NT2/D1 (cell line): ENCODE measurements around the gene EMC1.

ENCODE experiments used
- DNase-seq: peaks from one replicate; pipeline ENCODE4 v3.0.0-alpha.2; 2011; ENCODE audit warnings: low read depth, low spot score
- H3K27me3 ChIP-seq: 2 replicates; pipeline ENCODE4 v1.6.0; 2011; ENCODE audit warnings: mild to moderate bottlenecking; ENCODE audit not compliant: insufficient read length, insufficient read depth
- H3K36me3 ChIP-seq: 2 replicates; pipeline ENCODE4 v1.6.1; 2011; ENCODE audit warnings: mild to moderate bottlenecking, low read length, mixed read lengths; ENCODE audit not compliant: insufficient read depth, insufficient read length
- H3K4me1 ChIP-seq: 2 replicates; pipeline ENCODE4 v1.5.1; 2011; ENCODE audit not compliant: insufficient read depth, insufficient read length
- H3K4me3 ChIP-seq: 2 replicates; pipeline ENCODE4 v1.5.1; 2011; ENCODE audit warnings: low read depth; ENCODE audit not compliant: insufficient read length
- H3K9ac ChIP-seq: 2 replicates; pipeline ENCODE4 v1.6.0; 2011; ENCODE audit warnings: low read depth; ENCODE audit not compliant: insufficient read length
- H3K9me3 ChIP-seq: 2 replicates; pipeline ENCODE4 v1.5.1; 2011; ENCODE audit warnings: mild to moderate bottlenecking, low read length; ENCODE audit not compliant: insufficient read depth
- SUZ12 ChIP-seq: IDR thresholded peaks from 2 replicates; pipeline ENCODE4 v1.6.1; 2011; ENCODE audit not compliant: insufficient read length, insufficient read depth; ENCODE audit errors: extremely low read depth
- YY1 ChIP-seq: IDR thresholded peaks from 2 replicates; pipeline ENCODE4 v1.6.1; 2011; ENCODE audit not compliant: insufficient read length, insufficient read depth
- ZNF274 ChIP-seq: IDR thresholded peaks from 2 replicates; pipeline ENCODE4 v1.6.1; 2011; ENCODE audit warnings: mild to moderate bottlenecking, low read depth, low read length

The EMC1 gene

DNA sequence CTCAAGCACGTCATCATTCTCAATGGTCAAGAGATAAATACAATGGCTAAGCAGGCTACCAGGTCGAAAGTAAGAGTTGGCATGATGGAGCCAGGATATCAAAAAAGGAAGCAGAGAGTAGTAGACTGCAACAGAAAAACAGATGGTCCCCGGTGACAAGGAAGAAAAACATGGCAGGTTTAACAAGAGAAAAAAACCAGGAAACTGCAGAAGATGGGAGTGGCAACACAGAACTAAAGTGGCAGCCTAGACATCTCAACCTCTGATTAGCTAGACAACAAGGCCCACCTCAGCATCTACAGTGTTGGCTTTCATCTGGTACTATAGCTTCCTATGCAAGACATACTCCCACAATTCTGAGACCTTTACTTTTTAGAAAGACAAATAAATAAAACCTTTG lies 44.4 kb downstream of the EMC1 start:
- H3K9me3 ChIP-seq, result no peaks in the 10 kb centered on the region
- no peak for DNase-seq
- no peak overlapping the region for H3K4me3 ChIP-seq
- no peak overlapping the region for H3K9ac ChIP-seq
- TF ChIP-seq SUZ12 (no peak), YY1 (no peak), ZNF274 (no peak)
- H3K36me3 ChIP-seq, result peaks cover 17% of the 10 kb centered on the region
- H3K4me1 ChIP-seq, result no peaks in the 10 kb centered on the region
- H3K27me3 ChIP-seq, result no peaks in the 10 kb centered on the region

- TF ChIP-seq SUZ12 (no peak), YY1 (no peak), ZNF274 (no peak)
- Histone ChIP-seq H3K4me1 (no peaks in the 10 kb centered on the region), H3K4me3 (no peak overlapping the region), H3K36me3 (peaks cover 21% of the 10 kb centered on the region), H3K27me3 (no peaks in the 10 kb centered on the region), H3K9me3 (no peaks in the 10 kb centered on the region), H3K9ac (no peak overlapping the region)
- no peak for DNase-seq
Observed at GRCh38 chr1:19205845-19206244, 45.5 kb downstream of the EMC1 start.

GRCh38 chr1:19205403-19205802 lies 45.9 kb downstream of the EMC1 start:
- peaks cover 24% of the 10 kb centered on the region for H3K36me3 ChIP-seq
- TF ChIP-seq ZNF274, result no peak
- TF ChIP-seq SUZ12, result no peak
- TF ChIP-seq YY1, result no peak
- H3K4me3 ChIP-seq, result no peak overlapping the region
- no peaks in the 10 kb centered on the region for H3K4me1 ChIP-seq
- no peaks in the 10 kb centered on the region for H3K9me3 ChIP-seq
- H3K27me3 ChIP-seq, result no peaks in the 10 kb centered on the region
- no peak overlapping the region for H3K9ac ChIP-seq
- no peak for DNase-seq

GRCh38 chr1:19204446-19205266 lies 46.7 kb downstream of the EMC1 start:
- Histone ChIP-seq H3K9me3 (no peaks in the 10 kb centered on the region), H3K9ac (no peak overlapping the region), H3K27me3 (no peaks in the 10 kb centered on the region), H3K4me3 (no peak overlapping the region), H3K4me1 (no peaks in the 10 kb centered on the region), H3K36me3 (peaks cover 31% of the 10 kb centered on the region)
- DNase-seq, result no peak
- TF ChIP-seq ZNF274 (no peak), SUZ12 (no peak), YY1 (no peak)

DNA sequence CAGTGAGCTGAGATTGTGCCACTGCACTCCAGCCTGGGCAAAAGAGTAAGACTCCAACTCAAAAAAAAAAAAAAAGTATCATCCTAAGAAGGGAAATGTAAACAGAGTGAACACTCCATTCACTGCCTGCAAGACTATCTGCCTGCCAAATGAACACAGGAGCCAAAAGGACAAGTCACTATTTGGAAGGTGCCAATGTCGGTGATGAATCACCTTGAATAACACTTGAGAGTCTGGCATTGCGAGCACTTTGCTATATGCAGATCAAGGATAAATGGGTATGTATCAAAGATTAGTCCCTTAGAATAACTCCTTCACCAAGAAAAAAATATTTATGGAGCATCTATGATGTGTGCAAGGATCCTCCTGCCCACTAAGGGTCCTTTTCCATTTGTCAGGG lies 47.9 kb downstream of the EMC1 start:
- no peak overlapping the region for H3K4me3 ChIP-seq
- no peak for TF ChIP-seq YY1
- TF ChIP-seq SUZ12, result no peak
- no peak for TF ChIP-seq ZNF274
- no peaks in the 10 kb centered on the region for H3K9me3 ChIP-seq
- DNase-seq, result no peak
- no peak overlapping the region for H3K9ac ChIP-seq
- no peaks in the 10 kb centered on the region for H3K4me1 ChIP-seq
- no peaks in the 10 kb centered on the region for H3K27me3 ChIP-seq
- peaks cover 43% of the 10 kb centered on the region for H3K36me3 ChIP-seq

GRCh38 chr1:19202396-19202795 lies 48.9 kb downstream of the EMC1 start:
- peaks cover 50% of the 10 kb centered on the region for H3K36me3 ChIP-seq
- DNase-seq, result no peak

GRCh38 chr1:19199969-19200604 lies 51.2 kb downstream of the EMC1 start:
- Histone ChIP-seq H3K9me3 (no peaks in the 10 kb centered on the region), H3K36me3 (peaks cover 67% of the 10 kb centered on the region), H3K27me3 (no peaks in the 10 kb centered on the region), H3K4me3 (no peak overlapping the region), H3K9ac (no peak overlapping the region), H3K4me1 (no peaks in the 10 kb centered on the region)
- TF ChIP-seq SUZ12 (no peak), ZNF274 (no peak), YY1 (no peak)
- no peak for DNase-seq

More at GRCh38 chr1:19202396-19202795, 48.9 kb downstream of the EMC1 start:
- Histone ChIP-seq H3K27me3 (no peaks in the 10 kb centered on the region), H3K9me3 (no peaks in the 10 kb centered on the region), H3K4me3 (no peak overlapping the region), H3K4me1 (no peaks in the 10 kb centered on the region), H3K9ac (no peak overlapping the region)
- TF ChIP-seq SUZ12, result no peak
